ENCODE data around the gene MEGF11.

Gene MEGF11

GRCh38 chr15:65991721-65992483, 261.6 kb downstream of the MEGF11 start:
- H3K27me3 ChIP-seq: peaks cover 0 to 63% of the 10 kb centered on the region in 2 donors
- no peak overlapping the region for H3K4me3 ChIP-seq
- H3K4me1 ChIP-seq: no peaks in the 10 kb centered on the region
- DNase-seq: no peak
- TF ChIP-seq, protein P1, sequence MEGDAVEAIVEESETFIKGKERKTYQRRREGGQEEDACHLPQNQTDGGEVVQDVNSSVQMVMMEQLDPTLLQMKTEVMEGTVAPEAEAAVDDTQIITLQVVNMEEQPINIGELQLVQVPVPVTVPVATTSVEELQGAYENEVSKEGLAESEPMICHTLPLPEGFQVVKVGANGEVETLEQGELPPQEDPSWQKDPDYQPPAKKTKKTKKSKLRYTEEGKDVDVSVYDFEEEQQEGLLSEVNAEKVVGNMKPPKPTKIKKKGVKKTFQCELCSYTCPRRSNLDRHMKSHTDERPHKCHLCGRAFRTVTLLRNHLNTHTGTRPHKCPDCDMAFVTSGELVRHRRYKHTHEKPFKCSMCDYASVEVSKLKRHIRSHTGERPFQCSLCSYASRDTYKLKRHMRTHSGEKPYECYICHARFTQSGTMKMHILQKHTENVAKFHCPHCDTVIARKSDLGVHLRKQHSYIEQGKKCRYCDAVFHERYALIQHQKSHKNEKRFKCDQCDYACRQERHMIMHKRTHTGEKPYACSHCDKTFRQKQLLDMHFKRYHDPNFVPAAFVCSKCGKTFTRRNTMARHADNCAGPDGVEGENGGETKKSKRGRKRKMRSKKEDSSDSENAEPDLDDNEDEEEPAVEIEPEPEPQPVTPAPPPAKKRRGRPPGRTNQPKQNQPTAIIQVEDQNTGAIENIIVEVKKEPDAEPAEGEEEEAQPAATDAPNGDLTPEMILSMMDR (IDR thresholded peaks at IDR 0.05): no peak
- no peak overlapping the region for H3K27ac ChIP-seq
- intact Hi-C loops (cut with DNase I; ENCODE audit: low total_unique reads): no loop called here
- H3K9me3 ChIP-seq: no peaks in the 10 kb centered on the region
- H3K36me3 ChIP-seq: no peaks in the 10 kb centered on the region

DNA sequence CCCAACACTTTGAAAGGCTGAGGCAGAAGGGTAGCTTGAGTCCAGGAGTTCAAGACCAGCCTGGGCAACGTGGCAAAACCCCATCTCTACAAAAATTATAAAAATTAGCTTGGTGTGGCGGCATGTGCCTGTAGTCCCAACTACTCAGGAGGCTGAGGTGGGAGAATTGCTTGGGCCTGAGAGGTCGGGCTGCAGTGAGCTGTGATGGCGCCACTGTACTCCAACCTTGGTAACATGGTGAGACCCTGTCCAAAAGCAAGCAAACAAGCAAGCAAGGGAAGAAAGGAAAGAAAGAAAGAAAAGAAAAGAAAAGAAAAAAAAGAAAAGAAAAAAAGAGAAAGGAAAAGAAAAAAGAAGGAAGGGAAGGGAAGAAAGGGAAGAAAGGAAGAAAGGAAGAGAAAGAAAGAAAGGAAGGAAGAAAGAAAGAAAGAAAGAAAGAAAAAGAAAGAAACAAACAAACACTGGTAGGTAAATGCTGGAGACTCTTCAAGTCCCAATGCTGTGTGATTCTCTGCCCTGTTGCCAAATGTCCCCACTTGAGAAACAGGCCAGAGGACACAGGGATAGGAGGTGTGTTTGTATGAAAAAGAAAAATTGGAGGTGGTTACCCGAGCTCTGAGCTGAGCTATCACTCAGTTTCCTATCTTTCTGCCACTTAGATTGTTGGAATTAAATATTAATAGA, 263.1 kb downstream of the MEGF11 start:
- peaks cover 0 to 61% of the 10 kb centered on the region in 2 donors for H3K27me3 ChIP-seq
- no peak for DNase-seq
- no peaks in the 10 kb centered on the region for H3K36me3 ChIP-seq
- TF ChIP-seq, protein P1 (IDR thresholded peaks at IDR 0.05): no peak
- intact Hi-C loops (cut with DNase I; ENCODE audit: low total_unique reads): no loop called here
- no peak overlapping the region for H3K27ac ChIP-seq
- no peak overlapping the region for H3K4me3 ChIP-seq
- no peaks in the 10 kb centered on the region for H3K4me1 ChIP-seq
- no peaks in the 10 kb centered on the region for H3K9me3 ChIP-seq

DNA sequence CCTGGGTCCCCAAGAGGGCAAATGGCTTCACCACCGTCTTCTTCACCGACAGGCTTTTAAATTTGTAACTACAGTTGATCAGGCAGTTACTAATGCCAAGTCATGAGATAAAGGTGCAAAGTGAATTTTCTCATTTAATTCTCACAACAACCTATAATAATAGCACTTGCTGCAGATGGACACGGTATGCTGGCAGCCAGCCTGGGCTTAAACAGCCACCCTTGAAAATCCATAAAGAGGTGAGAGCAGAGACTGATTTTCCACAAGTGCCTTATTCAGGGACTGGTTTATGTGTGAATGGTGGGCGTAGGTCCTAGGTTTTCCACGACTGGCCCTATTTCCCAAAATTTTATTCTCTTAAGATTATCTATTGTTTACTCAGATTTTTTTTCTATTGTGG, 266.4 kb downstream of the MEGF11 start:
- peaks cover 0 to 4% (median 3%) of the 10 kb centered on the region in 4 donors for H3K4me1 ChIP-seq
- no peaks in the 10 kb centered on the region for H3K36me3 ChIP-seq
- no peak overlapping the region for H3K4me3 ChIP-seq
- peaks cover 0 to 65% of the 10 kb centered on the region in 2 donors for H3K27me3 ChIP-seq
- TF ChIP-seq, protein P1 (IDR thresholded peaks at IDR 0.05): no peak
- DNase-seq: no peak
- intact Hi-C loops (cut with DNase I; ENCODE audit: low total_unique reads): no loop called here
- H3K27ac ChIP-seq: no peak overlapping the region
- H3K9me3 ChIP-seq: no peaks in the 10 kb centered on the region

GRCh38 chr15:65986416-65986815, 267.1 kb downstream of the MEGF11 start:
- peaks cover 0 to 11% (median 7%) of the 10 kb centered on the region in 4 donors for H3K4me1 ChIP-seq
- no peak for DNase-seq
- H3K27me3 ChIP-seq: peaks cover 0 to 67% of the 10 kb centered on the region in 2 donors
- H3K36me3 ChIP-seq: no peaks in the 10 kb centered on the region
- intact Hi-C loops (cut with DNase I; ENCODE audit: low total_unique reads): no loop called here
- no peaks in the 10 kb centered on the region for H3K9me3 ChIP-seq
- TF ChIP-seq, protein P1 (IDR thresholded peaks at IDR 0.05): no peak
- no peak overlapping the region for H3K4me3 ChIP-seq
- no peak overlapping the region for H3K27ac ChIP-seq

- no peaks in the 10 kb centered on the region for H3K9me3 ChIP-seq
- peaks cover 0 to 61% of the 10 kb centered on the region in 2 donors for H3K27me3 ChIP-seq
- no peak for DNase-seq
- H3K36me3 ChIP-seq: no peaks in the 10 kb centered on the region
- H3K4me1 ChIP-seq: peaks cover 0 to 11% (median 7%) of the 10 kb centered on the region in 4 donors
- TF ChIP-seq, protein P1 (IDR thresholded peaks at IDR 0.05): no peak
- no peak overlapping the region for H3K4me3 ChIP-seq
- intact Hi-C loops (cut with DNase I; ENCODE audit: low total_unique reads): no loop called here
- no peak overlapping the region for H3K27ac ChIP-seq
Observed at GRCh38 chr15:65985387-65985786, 268.2 kb downstream of the MEGF11 start.

Measured in tibial artery (tissue), 4 donors.